DND-41 (cell line): ENCODE results near the gene MANBA.

Experiments
- ATAC-seq: fragments of 200-7000 bp; cut with Tn5 transposase; 3 replicates; pipeline ENCODE4 v1.9.1; 2021; ENCODE audit warnings: low read depth; ENCODE audit not compliant: insufficient read depth
- DNase-seq: peaks from one replicate; pipeline ENCODE4 v3.0.0-alpha.2; 2020
- H2AFZ ChIP-seq: 2 replicates; pipeline ENCODE4 v1.6.0; 2012; ENCODE audit warnings: low read depth, low read length
- H3K27ac ChIP-seq: 2 replicates; pipeline ENCODE4 v1.5.1; 2012; ENCODE audit warnings: low read length, inconsistent platforms
- H3K27me3 ChIP-seq: fragments of 200-600 bp; sonication (generic); 2 replicates; pipeline ENCODE4 v1.6.0; 2012; ENCODE audit warnings: low read length, mild to moderate bottlenecking, inconsistent platforms; ENCODE audit not compliant: insufficient read depth, poor library complexity
- H3K36me3 ChIP-seq: 2 replicates; pipeline ENCODE4 v1.5.1; 2012; ENCODE audit warnings: low read length, inconsistent platforms; ENCODE audit not compliant: insufficient read depth
- H3K4me1 ChIP-seq: 2 replicates; pipeline ENCODE4 v1.5.1; 2012; ENCODE audit warnings: mild to moderate bottlenecking, low read length; ENCODE audit not compliant: insufficient read depth
- H3K4me2 ChIP-seq: 2 replicates; pipeline ENCODE4 v1.6.0; 2012; ENCODE audit warnings: mild to moderate bottlenecking, moderate library complexity, low read length, inconsistent platforms; ENCODE audit not compliant: insufficient read depth
- H3K4me3 ChIP-seq, 2 experiments: fragments of 200-600 bp in 1 of 2; shearing (Covaris generic) in 1 of 2; 2 replicates each; pipeline ENCODE4 v1.5.1; 2012 to 2016; ENCODE audit warnings: inconsistent platforms in 2 of 2, low read length in 2 of 2, mild to moderate bottlenecking in 2 of 2, low read depth in 1 of 2, moderate library complexity in 1 of 2
- H3K79me2 ChIP-seq: 2 replicates; pipeline ENCODE4 v1.6.0; 2012; ENCODE audit warnings: low read length, inconsistent platforms; ENCODE audit not compliant: insufficient read depth
- H3K9ac ChIP-seq: 2 replicates; pipeline ENCODE4 v1.6.0; 2012; ENCODE audit warnings: low read depth, mild to moderate bottlenecking, inconsistent platforms, low read length, moderate library complexity
- H3K9me3 ChIP-seq: 2 replicates; pipeline ENCODE4 v1.5.1; 2012; ENCODE audit warnings: low read length, moderate library complexity, mild to moderate bottlenecking, inconsistent platforms; ENCODE audit not compliant: insufficient read depth, severe bottlenecking
- H4K20me1 ChIP-seq: 2 replicates; pipeline ENCODE4 v1.6.0; 2012; ENCODE audit warnings: low read length; ENCODE audit not compliant: insufficient read depth
- EZH2 ChIP-seq: IDR thresholded peaks from 3 replicates; pipeline ENCODE4 v1.6.1; 2012; ENCODE audit warnings: borderline replicate concordance, low read depth, mild to moderate bottlenecking, moderate library complexity, low read length, inconsistent platforms; ENCODE audit not compliant: severe bottlenecking
- TF ChIP-seq, protein P1 (sequence below): IDR thresholded peaks from 2 replicates; pipeline ENCODE4 v1.5.1; 2012; ENCODE audit warnings: borderline replicate concordance, low read length, moderate library complexity, mild to moderate bottlenecking; ENCODE audit not compliant: poor library complexity, severe bottlenecking; ENCODE audit errors: extremely low read depth

The MANBA gene

DNA sequence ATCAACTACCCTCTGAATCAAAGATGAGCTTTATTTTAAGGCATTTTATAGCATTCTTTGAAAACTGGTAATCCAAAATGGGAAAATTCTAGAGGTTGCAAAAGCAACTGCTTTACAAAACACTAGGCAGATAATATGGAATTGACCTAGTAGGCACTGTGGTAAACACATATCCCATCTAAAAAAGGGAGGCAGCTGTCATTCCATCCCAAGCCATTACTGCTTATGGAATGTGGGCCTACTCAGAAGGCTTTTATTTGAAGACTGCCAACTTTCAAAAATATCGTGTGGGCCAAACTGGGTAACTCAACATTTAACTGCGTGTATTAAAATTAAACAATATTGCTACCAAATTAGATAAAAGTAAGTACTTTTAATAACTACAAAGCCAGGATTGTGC, 47.2 kb upstream of the MANBA start:
- Histone ChIP-seq H3K9me3 (no peaks in the 10 kb centered on the region), H3K4me1 (0 out of 2 replicates have a peak, but pooled peaks cover 6% of the 10 kb centered on the region), H3K4me3 (no peak overlapping the region), H3K9ac (no peak overlapping the region), H3K4me2 (no peak overlapping the region), H3K36me3 (peaks cover 98% of the 10 kb centered on the region), H4K20me1 (peaks cover 85% of the 10 kb centered on the region), H3K27ac (no peak overlapping the region), H3K27me3 (no peaks in the 10 kb centered on the region), H2AFZ (no peak overlapping the region), H3K79me2 (peaks cover 100% of the 10 kb centered on the region)
- no peak for TF ChIP-seq EZH2
- TF ChIP-seq, protein P1, sequence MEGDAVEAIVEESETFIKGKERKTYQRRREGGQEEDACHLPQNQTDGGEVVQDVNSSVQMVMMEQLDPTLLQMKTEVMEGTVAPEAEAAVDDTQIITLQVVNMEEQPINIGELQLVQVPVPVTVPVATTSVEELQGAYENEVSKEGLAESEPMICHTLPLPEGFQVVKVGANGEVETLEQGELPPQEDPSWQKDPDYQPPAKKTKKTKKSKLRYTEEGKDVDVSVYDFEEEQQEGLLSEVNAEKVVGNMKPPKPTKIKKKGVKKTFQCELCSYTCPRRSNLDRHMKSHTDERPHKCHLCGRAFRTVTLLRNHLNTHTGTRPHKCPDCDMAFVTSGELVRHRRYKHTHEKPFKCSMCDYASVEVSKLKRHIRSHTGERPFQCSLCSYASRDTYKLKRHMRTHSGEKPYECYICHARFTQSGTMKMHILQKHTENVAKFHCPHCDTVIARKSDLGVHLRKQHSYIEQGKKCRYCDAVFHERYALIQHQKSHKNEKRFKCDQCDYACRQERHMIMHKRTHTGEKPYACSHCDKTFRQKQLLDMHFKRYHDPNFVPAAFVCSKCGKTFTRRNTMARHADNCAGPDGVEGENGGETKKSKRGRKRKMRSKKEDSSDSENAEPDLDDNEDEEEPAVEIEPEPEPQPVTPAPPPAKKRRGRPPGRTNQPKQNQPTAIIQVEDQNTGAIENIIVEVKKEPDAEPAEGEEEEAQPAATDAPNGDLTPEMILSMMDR, result no peak
- DNase-seq, result no peak
- no peak for ATAC-seq

DNA sequence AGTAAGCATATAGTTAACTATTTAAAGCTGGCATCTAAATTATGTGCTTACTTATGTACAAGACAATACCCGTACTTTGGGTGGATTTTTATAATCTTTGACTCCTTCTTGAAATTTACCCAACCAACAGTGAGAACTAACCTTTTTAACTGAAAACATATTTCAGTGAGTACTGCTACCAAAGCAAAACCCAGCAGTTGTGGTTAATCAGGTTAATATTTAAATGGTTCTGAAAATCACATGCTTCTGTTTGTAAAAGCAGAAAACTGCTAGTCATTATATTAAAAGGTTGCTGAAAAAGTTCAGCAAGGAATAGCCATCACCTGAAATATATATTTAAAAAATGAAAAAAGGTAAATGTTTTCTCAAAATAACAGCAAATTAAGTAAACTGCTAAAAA, 46.6 kb upstream of the MANBA start:
- H3K27ac ChIP-seq, result no peak overlapping the region
- TF ChIP-seq EZH2, result no peak
- TF ChIP-seq, protein P1, result no peak
- H3K79me2 ChIP-seq, result peaks cover 100% of the 10 kb centered on the region
- no peak overlapping the region for H2AFZ ChIP-seq
- 0 out of 2 replicates have a peak, but pooled peaks cover 6% of the 10 kb centered on the region for H3K4me1 ChIP-seq
- no peak for ATAC-seq
- peaks cover 80% of the 10 kb centered on the region for H4K20me1 ChIP-seq
- H3K36me3 ChIP-seq, result peaks cover 99% of the 10 kb centered on the region
- no peaks in the 10 kb centered on the region for H3K27me3 ChIP-seq
- DNase-seq, result no peak
- no peak overlapping the region for H3K4me3 ChIP-seq
- H3K9ac ChIP-seq, result no peak overlapping the region
- no peaks in the 10 kb centered on the region for H3K9me3 ChIP-seq
- no peak overlapping the region for H3K4me2 ChIP-seq

DNA sequence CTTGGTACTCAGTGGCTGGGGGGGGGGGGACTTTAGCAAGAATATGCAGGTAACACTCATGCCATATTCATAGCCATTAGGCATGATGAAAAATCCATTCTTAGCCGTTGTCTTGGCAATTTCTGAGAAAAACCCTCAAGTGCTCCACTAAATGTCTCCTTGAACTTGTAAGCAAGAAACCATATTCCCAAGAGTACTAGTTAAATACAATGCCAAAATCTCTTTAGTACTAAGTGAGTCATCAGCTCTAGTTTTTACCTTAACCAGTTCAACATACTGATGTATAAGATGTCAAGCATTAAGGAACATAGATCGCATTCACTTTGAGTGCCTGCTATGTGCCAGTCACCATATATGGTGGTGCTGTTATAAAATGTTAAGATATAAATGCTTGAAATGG, 39.0 kb upstream of the MANBA start:
- H3K4me2 ChIP-seq, result no peak overlapping the region
- no peak overlapping the region for H3K27ac ChIP-seq
- H3K9ac ChIP-seq, result no peak overlapping the region
- DNase-seq, result no peak
- no peaks in the 10 kb centered on the region for H3K27me3 ChIP-seq
- H3K36me3 ChIP-seq, result peaks cover 97% of the 10 kb centered on the region
- H3K4me1 ChIP-seq, result no peaks in the 10 kb centered on the region
- peaks cover 30% of the 10 kb centered on the region; the same call in 1 of the 2 replicates for H4K20me1 ChIP-seq
- ATAC-seq, result 0 out of 3 replicates have a peak, but pooled peaks have one; percentile 29
- no peak overlapping the region for H2AFZ ChIP-seq
- no peaks in the 10 kb centered on the region for H3K9me3 ChIP-seq
- TF ChIP-seq, protein P1, result no peak
- TF ChIP-seq EZH2, result no peak
- H3K79me2 ChIP-seq, result peaks cover 43% of the 10 kb centered on the region
- H3K4me3 ChIP-seq, result no peak overlapping the region

DNA sequence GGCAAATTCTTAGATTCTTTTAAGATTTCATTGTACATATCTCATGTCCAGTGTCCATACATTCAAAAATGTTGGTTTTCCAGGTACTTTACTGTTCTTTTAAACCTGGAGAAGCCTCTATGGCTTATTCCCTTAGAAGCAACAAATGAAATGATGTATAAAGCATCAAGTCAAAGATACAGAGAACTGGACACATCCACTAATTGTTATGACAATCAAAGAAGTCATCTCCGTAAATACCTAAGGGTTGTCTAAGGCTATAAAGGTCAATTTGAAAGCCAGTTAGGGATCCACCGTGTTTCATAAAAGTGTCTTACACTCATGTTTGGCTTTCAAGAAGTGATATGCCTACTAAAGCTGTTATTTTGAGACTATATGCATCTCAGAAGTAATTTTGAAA, 34.2 kb upstream of the MANBA start:
- Histone ChIP-seq H3K4me1 (no peaks in the 10 kb centered on the region), H3K36me3 (peaks cover 64% of the 10 kb centered on the region), H3K27ac (no peak overlapping the region), H2AFZ (no peak overlapping the region), H3K4me3 (no peak overlapping the region), H3K9ac (no peak overlapping the region), H3K27me3 (no peaks in the 10 kb centered on the region), H4K20me1 (peaks cover 12% of the 10 kb centered on the region; the same call in 1 of the 2 replicates), H3K79me2 (peaks cover 10% of the 10 kb centered on the region; the same call in 1 of the 2 replicates), H3K9me3 (no peaks in the 10 kb centered on the region), H3K4me2 (no peak overlapping the region)
- DNase-seq, result no peak
- no peak for TF ChIP-seq EZH2
- TF ChIP-seq, protein P1, result no peak
- ATAC-seq, result no peak
